ENCODE data around the gene NCOA7. TPM values are rescaled to one million over a fixed set of nuclear protein-coding genes. Genes with fewer than 3 reads are reported as not detected.

NCOA7 gene
- total and polyA plus RNA-seq, 2 of the 8 experiments (the other 6 are each of a cell fraction or from before 2014, with no cell fraction given): 2.6 to 10.7 TPM

GRCh38 chr6:125947615-125948014, 156.9 kb downstream of the NCOA7 start:
- Histone ChIP-seq H4K5ac (ENCODE audit: insufficient read length, low read depth, low read length) (no peak overlapping the region), H3K4ac (replicated peaks; ENCODE audit: insufficient read length, low read depth, low read length) (no peak overlapping the region), H3K36me3 (ENCODE audit: control insufficient read depth in 2 of 4, insufficient read depth in 4 of 4, low read length in 3 of 4) (no peaks in the 10 kb centered on the region), H3K27ac (ENCODE audit: low read depth, low read length) (no peak overlapping the region), H3K14ac (ENCODE audit: insufficient read length) (no peak overlapping the region), H3K56ac (replicated peaks; ENCODE audit: insufficient read length, low read depth, low read length) (no peak overlapping the region), H4K91ac (replicated peaks; ENCODE audit: insufficient read length, low read length) (no peak overlapping the region), H3K18ac (ENCODE audit: extremely low read depth, low read length) (no peak overlapping the region), H3K4me1 (replicated peaks in 1 of 4; ENCODE audit: control insufficient read depth in 3 of 4, insufficient read depth in 4 of 4, low read length in 3 of 4) (peaks cover 0 to 5% (median under 1%) of the 10 kb centered on the region in 4 experiments; a peak in 4 of 7 replicates), H2BK5ac (ENCODE audit: low read depth, low read length) (no peak overlapping the region), H3K4me3 (ENCODE audit: extremely low read depth in 1 of 4, insufficient read depth in 2 of 4, low read depth in 3 of 4, low read length in 4 of 4) (no peak overlapping the region), H3K23ac (ENCODE audit: insufficient read length) (no peak overlapping the region), H3K79me1 (ENCODE audit: low read depth, low read length) (no peaks in the 10 kb centered on the region), H2BK20ac (ENCODE audit: low read length) (no peak overlapping the region), H4K20me1 (replicated peaks in 1 of 2; ENCODE audit: control insufficient read depth in 1 of 2, insufficient read depth in 2 of 2, low read length in 2 of 2) (no peaks in the 10 kb centered on the region), H3K4me2 (ENCODE audit: insufficient read depth in 1 of 2, low read depth in 2 of 2, low read length in 2 of 2) (no peak overlapping the region), H3K23me2 (ENCODE audit: low read depth, low read length) (no peaks in the 10 kb centered on the region), H3K79me2 (ENCODE audit: control insufficient read depth in 1 of 2, insufficient read depth in 2 of 2, low read length in 2 of 2) (no peaks in the 10 kb centered on the region), H2BK12ac (ENCODE audit: low read depth, low read length) (no peak overlapping the region), H2AFZ (ENCODE audit: low read length) (no peak overlapping the region), H3K9me3 (ENCODE audit: insufficient read depth in 2 of 2, low read depth in 1 of 2, low read length in 1 of 2) (no peaks in the 10 kb centered on the region), H4K8ac (ENCODE audit: extremely low read depth, insufficient read depth, low read length) (no peak overlapping the region), H2BK15ac (ENCODE audit: low read length) (no peak overlapping the region), H3K27me3 (replicated peaks in 1 of 4; ENCODE audit: control insufficient read depth in 3 of 4, extremely low read depth in 1 of 4, insufficient read depth in 3 of 4, low read length in 3 of 4) (no peaks in the 10 kb centered on the region; a peak in 2 of 7 replicates), H2AK5ac (ENCODE audit: low read depth, low read length) (no peak overlapping the region), H2BK120ac (replicated peaks; ENCODE audit: low read depth, low read length) (no peak overlapping the region), H3K9ac (replicated peaks in 1 of 4; ENCODE audit: extremely low read depth in 1 of 4, low read depth in 3 of 4, low read length in 3 of 4) (no peak overlapping the region)
- POLR2A ChIA-PET (ENCODE audit: partially characterized antibody): no interaction called here
- CTCF ChIA-PET (ENCODE audit: partially characterized antibody): interaction anchor here (0.7 to 2.9 kb wide), 6 partner anchors 9 to 637 kb away, joined by 4 to 16 read pairs (median 6); partner anchors contain the start of gene HINT3
- DNase-seq (ENCODE audit: low read depth in 1 of 2, low spot score in 2 of 2): no peak
- FAIRE-seq: no peak
- 84% methylated on average over 2 of the region's 2 CpGs; no CpG with 5 or more reads in 1 of the 2 experiments for WGBS, 2 experiments (ENCODE audit: extremely low coverage in 1 of 2, insufficient coverage in 1 of 2, insufficient read length in 1 of 2, insufficient replicate concordance in 2 of 2, low coverage in 1 of 2, low lambda C conversion rate in 2 of 2, missing lambda C conversion rate in 1 of 2)
- no peak for TF ChIP-seq USF2 (IDR thresholded peaks at IDR 0.05; ENCODE audit: low read length)
- no peak for TF ChIP-seq NRF1 (IDR thresholded peaks at IDR 0.05; ENCODE audit: low read depth, low read length)
- TF ChIP-seq MAFK (IDR thresholded peaks at IDR 0.05; ENCODE audit: low read depth, low read length): no peak
- no peak for TF ChIP-seq TBP (IDR thresholded peaks at IDR 0.05; ENCODE audit: low read depth, low read length)
- no peak for TF ChIP-seq ZNF274 (IDR thresholded peaks at IDR 0.05; ENCODE audit: borderline replicate concordance, extremely low read depth, low read length)
- no peak for TF ChIP-seq RAD21 (IDR thresholded peaks at IDR 0.05 in 1 of 2, conservative IDR thresholded peaks at IDR 0.05 in 1 of 2; ENCODE audit: low read depth in 2 of 2, low read length in 2 of 2)
- TF ChIP-seq CBX8 (IDR thresholded peaks at IDR 0.05; ENCODE audit: borderline replicate concordance, low read depth, low read length): no peak
- TF ChIP-seq GABPA (IDR thresholded peaks at IDR 0.05; ENCODE audit: borderline replicate concordance, insufficient read depth, low read length): no peak
- TF ChIP-seq SP1 (IDR thresholded peaks at IDR 0.05; ENCODE audit: low read depth, low read length): no peak
- no peak for TF ChIP-seq CHD1 (IDR thresholded peaks at IDR 0.05; ENCODE audit: low read depth, low read length)
- TF ChIP-seq E2F6 (IDR thresholded peaks at IDR 0.05): no peak
- no peak for TF ChIP-seq YY1 (IDR thresholded peaks at IDR 0.05; ENCODE audit: low read depth, low read length)
- no peak for TF ChIP-seq CEBPB (IDR thresholded peaks at IDR 0.05; ENCODE audit: low read depth, low read length)
